B cell (primary cell): Measurements from ENCODE around the gene PGM1. TPM values are rescaled to one million over a fixed set of nuclear protein-coding genes. Genes with fewer than 3 reads are reported as not detected.

Experiments
- ATAC-seq: fragments of 200-7000 bp; cut with Tn5 transposase; one replicate; pipeline ENCODE4 v1.10.0; 2021; ENCODE audit warnings: low read depth, mild to moderate bottlenecking, moderate number of reproducible peaks, moderate library complexity
- CTCF ChIA-PET: fragments of 350-600 bp; sonication (Branson Sonifier 250); formaldehyde crosslinking; loops from one replicate; lab custom pipeline; 2021; ENCODE audit warnings: antibody characterized with exemption, inconsistent platforms; lab: Charles Lee
- POLR2A ChIA-PET: fragments of 350-600 bp; sonication (Branson Sonifier 250); formaldehyde crosslinking; loops from one replicate; lab custom pipeline; 2021; ENCODE audit warnings: antibody characterized with exemption; lab: Charles Lee
- DNase-seq: peaks from one replicate; pipeline ENCODE4 v3.0.0; 2013
- H2AFZ ChIP-seq: 2 replicates; pipeline ENCODE4 v1.6.1; 2012; ENCODE audit warnings: mild to moderate bottlenecking, low read depth, low read length; ENCODE audit not compliant: insufficient read depth, poor library complexity, severe bottlenecking
- H3K27ac ChIP-seq, 2 donors: 1 replicate in 1 of 2; 2 replicates in 1 of 2; pipeline ENCODE4 v1.5.1; 2012 to 2013; ENCODE audit warnings: low read length in 2 of 2, mild to moderate bottlenecking in 2 of 2, moderate library complexity in 1 of 2
- H3K27me3 ChIP-seq, 4 experiments: fragments of 200-600 bp in 1 of 4; sonication (generic) in 1 of 4; replicated peaks in 1 of 4; 1 replicate in 2 of 4; 2 replicates in 2 of 4; pipeline versions ENCODE4 v1.6.1 to v1.7.0; 2013 to 2016; ENCODE audit warnings: low read length in 3 of 4, mild to moderate bottlenecking in 2 of 4, mixed read lengths in 1 of 4, moderate library complexity in 1 of 4; ENCODE audit not compliant: insufficient read depth in 4 of 4, control insufficient read depth in 3 of 4; ENCODE audit errors: control extremely low read depth in 1 of 4
- H3K36me3 ChIP-seq, 2 experiments: replicated peaks in 1 of 2; 1 replicate in 1 of 2; 2 replicates in 1 of 2; pipeline versions ENCODE4 v1.6.1 to v1.7.1; 2013; ENCODE audit warnings: low read length in 1 of 2; ENCODE audit not compliant: insufficient read depth in 2 of 2, control insufficient read depth in 1 of 2; ENCODE audit errors: control extremely low read depth in 1 of 2, extremely low read depth in 1 of 2
- H3K4me1 ChIP-seq, 2 donors: fragments of 200-600 bp in 1 of 2; sonication (generic) in 1 of 2; 1 replicate in 1 of 2; 2 replicates in 1 of 2; pipeline versions ENCODE4 v1.5.1 to v1.6.1; 2013 to 2017; ENCODE audit warnings: low read length in 2 of 2; ENCODE audit not compliant: control insufficient read depth in 2 of 2, insufficient read depth in 2 of 2
- H3K4me2 ChIP-seq: replicated peaks from 2 replicates; pipeline ENCODE3; 2012; ENCODE audit warnings: mild to moderate bottlenecking, low read depth, low read length; ENCODE audit not compliant: poor library complexity, severe bottlenecking
- H3K4me3 ChIP-seq, 5 experiments: fragments of 200-600 bp in 1 of 5; sonication (generic) in 1 of 5; 1 replicate in 3 of 5; 2 replicates in 2 of 5; pipeline versions ENCODE4 v1.5.1 to v1.7.0; 2011 to 2016; ENCODE audit warnings: low read length in 4 of 5, mild to moderate bottlenecking in 4 of 5, low read depth in 2 of 5, control low read depth in 1 of 5, moderate library complexity in 1 of 5; ENCODE audit not compliant: insufficient read depth in 1 of 5; ENCODE audit errors: control extremely low read depth in 1 of 5, extremely low read depth in 1 of 5
- H3K79me2 ChIP-seq: fragments of 200-600 bp; sonication (generic); one replicate; pipeline ENCODE4 v1.6.0; 2016; ENCODE audit warnings: low read length; ENCODE audit not compliant: control insufficient read depth, insufficient read depth
- H3K9ac ChIP-seq: fragments of 200-600 bp; sonication (generic); 2 replicates; pipeline ENCODE4 v1.6.1; 2017; ENCODE audit warnings: mild to moderate bottlenecking, low read length, moderate library complexity
- H3K9me3 ChIP-seq, 3 donors: one replicate each; pipeline versions ENCODE4 v1.6.1 to v1.7.1; 2013; ENCODE audit warnings: low read length in 2 of 3; ENCODE audit not compliant: control insufficient read depth in 2 of 3, insufficient read depth in 1 of 3; ENCODE audit errors: control extremely low read depth in 1 of 3
- H4K20me1 ChIP-seq: 2 replicates; pipeline ENCODE4 v1.6.0; 2012; ENCODE audit warnings: mild to moderate bottlenecking, low read length; ENCODE audit not compliant: insufficient read depth, control insufficient read depth, poor library complexity, severe bottlenecking
- H3K27ac Mint-ChIP-seq: one replicate; pipeline ENCODE4 v1.8.0; 2021; ENCODE audit warnings: mixed read lengths
- H3K27me3 Mint-ChIP-seq: one replicate; pipeline ENCODE4 v1.8.0; 2021; ENCODE audit warnings: mixed read lengths
- H3K4me1 Mint-ChIP-seq: one replicate; pipeline ENCODE4 v1.8.0; 2021; ENCODE audit warnings: mixed read lengths
- H3K4me3 Mint-ChIP-seq: one replicate; pipeline ENCODE4 v1.8.0; 2021; ENCODE audit warnings: mixed read lengths
- H3K9me3 Mint-ChIP-seq: one replicate; pipeline ENCODE4 v1.8.0; 2022; ENCODE audit warnings: mixed read lengths; ENCODE audit not compliant: insufficient read depth
- CTCF ChIP-seq: fragments of 200-600 bp; IDR thresholded peaks from one replicate; pipeline ENCODE4 v1.8.0; 2022; ENCODE audit warnings: antibody characterized with exemption, mild to moderate bottlenecking
- EZH2 ChIP-seq: IDR thresholded peaks from 2 replicates; pipeline ENCODE4 v1.6.1; 2012; ENCODE audit warnings: borderline replicate concordance, low read depth, mild to moderate bottlenecking, moderate library complexity, low read length; ENCODE audit not compliant: insufficient read depth, poor library complexity, severe bottlenecking
- WGBS: methylation state at CpG from one replicate; pipeline ENCODE4 v1.1.5; 2013; ENCODE audit warnings: missing lambda C conversion rate; ENCODE audit not compliant: insufficient coverage; 5-methylcytosine and 5-hydroxymethylcytosine counted together
- intact Hi-C: fragments of 100-400 bp; cut with micrococcal nuclease; formaldehyde crosslinking; loops from one replicate; pipeline ENCODE4 v1.10.0; 2022
- polyA plus RNA-seq: library from polyadenylated mRNA; depleted of rRNA; stranded (reverse); fragments of >200 nt; gene quantifications from 2 replicates; pipeline ENCODE4 v1.2.3, GENCODE V29; 2012
- total RNA-seq, 2 donors: library from RNA; stranded (reverse); fragments of 120-200 nt in 1 of 2; gene quantifications; 1 replicate in 1 of 2; 2 replicates in 1 of 2; pipeline versions ENCODE4 v1.2.3 to v1.2.4, GENCODE V29; 2013 to 2022

PGM1 gene
- total and polyA plus RNA-seq, 2 donors (not counting 1 experiment from before 2014, with no cell fraction given): 4.2 to 13.2 TPM

DNA sequence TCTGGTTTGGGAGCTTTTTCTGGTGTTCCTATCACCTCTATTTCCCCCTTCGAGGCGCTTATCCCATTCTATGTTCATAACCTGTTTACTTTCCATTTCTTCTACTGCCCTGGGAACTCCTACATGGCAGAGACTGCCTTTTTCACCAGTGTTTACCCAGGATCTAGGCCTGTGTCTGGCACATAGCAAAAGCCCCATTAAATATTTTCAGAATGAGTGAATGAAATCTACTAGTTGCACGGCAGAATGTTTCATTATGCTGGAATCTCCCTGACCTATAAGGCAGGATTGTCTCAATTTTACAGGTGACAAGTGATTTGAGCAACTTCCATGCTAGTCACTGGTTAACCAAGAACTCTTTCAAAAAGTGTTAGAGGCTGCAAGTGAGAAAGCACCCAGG is 70.1 kb downstream of the PGM1 start:
- DNase-seq (no peak), ATAC-seq (no peak)
- Histone ChIP-seq H3K79me2 (no peaks in the 10 kb centered on the region), H4K20me1 (no peaks in the 10 kb centered on the region), H2AFZ (no peak overlapping the region), H3K4me3 (no peak overlapping the region), H3K27ac (no peak overlapping the region), H3K4me2 (no peak overlapping the region), H3K9ac (no peak overlapping the region), H3K27me3 (no peaks in the 10 kb centered on the region), H3K4me1 (no peaks in the 10 kb centered on the region), H3K9me3 (peaks cover 0 to 5% (median 0%) of the 10 kb centered on the region in 3 donors), H3K36me3 (no peaks in the 10 kb centered on the region)
- H3K4me3 Mint-ChIP-seq: no peak overlapping the region
- no peaks in the 10 kb centered on the region for H3K9me3 Mint-ChIP-seq
- H3K27ac Mint-ChIP-seq: no peak overlapping the region
- no peaks in the 10 kb centered on the region for H3K27me3 Mint-ChIP-seq
- ChIA-PET CTCF (interaction anchor here (1.3 kb wide), 1 partner anchor 11 kb away, joined by 3 read pairs; no protein-coding TSS in a partner anchor), POLR2A (no interaction called here)
- 100% methylated on average over 1 of the region's 3 CpGs for WGBS
- TF ChIP-seq EZH2 (no peak), CTCF (no peak)
- intact Hi-C loops: no loop called here
- no peaks in the 10 kb centered on the region for H3K4me1 Mint-ChIP-seq

DNA sequence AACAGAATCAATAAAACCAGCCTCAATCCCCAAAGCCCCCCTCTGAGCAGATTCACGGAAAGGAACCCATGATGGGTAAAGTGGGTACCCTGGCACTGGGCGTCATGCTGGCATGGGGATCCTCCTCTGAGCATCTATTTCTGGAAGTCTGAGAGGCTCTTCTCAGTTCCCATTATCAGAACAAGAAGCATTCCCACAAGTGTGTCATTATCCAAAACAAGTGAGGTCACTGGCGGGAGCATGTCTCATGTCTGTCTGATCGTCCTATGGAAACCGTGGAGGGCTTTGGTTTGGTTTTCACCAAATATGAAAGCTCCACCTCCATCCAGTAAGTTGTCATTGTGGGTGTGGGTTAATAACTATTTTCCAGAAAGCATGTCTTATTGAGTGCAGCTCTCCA is 70.7 kb downstream of the PGM1 start:
- no peaks in the 10 kb centered on the region for H4K20me1 ChIP-seq
- Mint-ChIP-seq H3K27ac (no peak overlapping the region), H3K9me3 (no peaks in the 10 kb centered on the region), H3K4me1 (no peaks in the 10 kb centered on the region), H3K4me3 (no peak overlapping the region), H3K27me3 (no peaks in the 10 kb centered on the region)
- ATAC-seq (no peak), DNase-seq (no peak)
- no peak overlapping the region for H3K27ac ChIP-seq
- 80% methylated on average over 1 of the region's 5 CpGs for WGBS
- intact Hi-C loops: no loop called here
- H3K79me2 ChIP-seq: no peaks in the 10 kb centered on the region
- TF ChIP-seq CTCF (no peak), EZH2 (no peak)
- no peaks in the 10 kb centered on the region for H3K36me3 ChIP-seq
- no peak overlapping the region for H3K4me2 ChIP-seq
- no peak overlapping the region for H3K4me3 ChIP-seq
- no peaks in the 10 kb centered on the region for H3K27me3 ChIP-seq
- ChIA-PET POLR2A (no interaction called here), CTCF (no interaction called here)
- no peaks in the 10 kb centered on the region for H3K4me1 ChIP-seq
- no peak overlapping the region for H3K9ac ChIP-seq
- H2AFZ ChIP-seq: no peak overlapping the region
- peaks cover 0 to 5% (median 0%) of the 10 kb centered on the region in 3 donors for H3K9me3 ChIP-seq
